Ovary (tissue), 3 donors: ENCODE data around the gene SNCAIP.

Experiments used
- CTCF ChIP-seq, 3 donors: fragments of 450-650 bp in 2 of 3; fragments of 200-600 bp in 1 of 3; IDR thresholded peaks; one replicate each; pipeline versions ENCODE4 v1.5.1 to v1.8.0; 2016 to 2022; ENCODE audit warnings: antibody characterized with exemption in 3 of 3, mild to moderate bottlenecking in 1 of 3
- POLR2A ChIP-seq: fragments of 450-650 bp; IDR thresholded peaks from one replicate; pipeline ENCODE4 v1.6.1; 2017; ENCODE audit warnings: antibody characterized with exemption, mild to moderate bottlenecking, moderate library complexity
- donor health status: DM: no; HTN: no; CAD: no.

- TF ChIP-seq CTCF (IDR thresholded peaks at IDR 0.05) (no peak), POLR2A (no peak)
Measured at GRCh38 chr5:122333564-122333963, 21.5 kb downstream of the SNCAIP start.
